Measurements from ENCODE around the gene PTPRM. TPM values are rescaled to one million over a fixed set of nuclear protein-coding genes. Genes with fewer than 3 reads are reported as not detected.

PTPRM gene
- polyA plus RNA-seq, 1 experiment = 81.1 TPM

DNA sequence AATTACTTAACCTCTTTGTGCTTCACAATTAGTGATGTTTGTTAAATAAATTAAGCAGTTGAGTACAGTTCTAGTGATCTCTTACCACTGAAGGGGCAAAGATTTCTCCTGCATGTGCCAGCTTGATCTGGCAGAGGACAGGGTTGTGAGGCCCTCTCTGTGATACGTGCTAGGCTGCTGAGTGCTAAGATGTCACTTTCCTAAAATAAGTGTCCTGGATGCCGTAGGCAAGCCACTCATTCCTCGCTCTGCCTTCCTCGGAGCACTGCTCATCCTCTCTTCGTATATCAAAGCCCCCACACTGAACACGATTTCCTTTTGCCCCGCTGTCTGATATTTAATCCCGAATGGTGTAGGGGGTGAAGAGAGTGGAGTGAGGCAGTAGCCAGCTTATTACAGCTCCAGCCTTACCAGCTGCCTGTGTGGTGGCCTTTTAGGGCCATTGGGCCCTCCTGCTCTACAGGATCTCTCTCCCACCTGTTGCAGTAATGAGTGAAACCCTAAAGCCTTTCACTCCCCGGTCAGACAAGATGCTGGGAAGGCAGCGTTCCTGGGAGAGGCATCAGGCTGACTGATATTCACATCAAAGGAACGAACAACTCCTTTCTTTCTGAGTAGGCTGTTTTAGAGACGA lies 40.5 kb downstream of the PTPRM start:
- Histone ChIP-seq H3K27me3 (ENCODE audit: control insufficient read depth, insufficient read depth, low read length) (no peaks in the 10 kb centered on the region), H3K9me3 (ENCODE audit: control insufficient read depth, insufficient read depth, low read length) (no peaks in the 10 kb centered on the region), H3K27ac (ENCODE audit: low read depth, low read length) (no peak overlapping the region), H3K4me3 (ENCODE audit: low read depth, low read length) (no peak overlapping the region)
- ChIA-PET CTCF (interaction anchor here (1.3 kb wide), 1 partner anchor 13 kb away, joined by 3 read pairs; no protein-coding TSS in a partner anchor), POLR2A (interaction anchor here (1.6 kb wide), 1 partner anchor 40 kb away, joined by 6 read pairs; the partner anchor contains the start of gene PTPRM)
- no peak for DNase-seq (ENCODE audit: low read depth, low spot score)
- TF ChIP-seq CTCF (IDR thresholded peaks at IDR 0.05; ENCODE audit: low read depth, low read length) = no peak

GRCh38 chr18:7608174-7608550 lies 41.0 kb downstream of the PTPRM start:
- no peak overlapping the region for H3K4me3 ChIP-seq (ENCODE audit: low read depth, low read length)
- no peak for TF ChIP-seq CTCF (IDR thresholded peaks at IDR 0.05; ENCODE audit: low read depth, low read length)
- CTCF ChIA-PET = interaction anchor here (1.3 to 1.4 kb wide), 2 partner anchors 14 to 873 kb away, joined by 3 read pairs; no protein-coding TSS in a partner anchor
- POLR2A ChIA-PET = interaction anchor here (1.6 kb wide), 1 partner anchor 41 kb away, joined by 6 read pairs; the partner anchor contains the start of gene PTPRM
- H3K9me3 ChIP-seq (ENCODE audit: control insufficient read depth, insufficient read depth, low read length) = no peaks in the 10 kb centered on the region
- H3K27me3 ChIP-seq (ENCODE audit: control insufficient read depth, insufficient read depth, low read length) = no peaks in the 10 kb centered on the region
- no peak overlapping the region for H3K27ac ChIP-seq (ENCODE audit: low read depth, low read length)
- no peak for DNase-seq (ENCODE audit: low read depth, low spot score)

DNA sequence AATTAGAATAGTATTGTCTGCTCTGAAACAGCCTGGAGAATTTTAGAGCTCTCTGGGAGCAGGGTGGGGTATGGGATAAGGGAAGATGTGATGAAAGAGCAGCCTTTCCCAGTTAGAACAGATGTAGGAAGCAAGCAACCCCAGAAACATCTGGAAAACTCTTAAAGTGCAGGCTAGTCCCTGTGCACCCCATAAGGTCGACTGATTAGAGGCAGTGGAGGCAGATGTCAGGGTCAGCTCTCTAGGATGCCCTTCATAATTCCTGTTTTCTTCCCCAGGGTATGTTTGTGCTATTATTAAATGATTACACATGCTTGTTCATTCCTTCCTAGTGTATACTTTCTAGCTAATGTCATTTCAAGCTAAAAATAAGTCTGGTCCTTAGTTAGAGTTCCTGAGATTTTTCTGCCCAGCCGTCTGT lies 41.7 kb downstream of the PTPRM start:
- no peaks in the 10 kb centered on the region for H3K9me3 ChIP-seq (ENCODE audit: control insufficient read depth, insufficient read depth, low read length)
- no peak for DNase-seq (ENCODE audit: low read depth, low spot score)
- no peaks in the 10 kb centered on the region for H3K27me3 ChIP-seq (ENCODE audit: control insufficient read depth, insufficient read depth, low read length)
- H3K27ac ChIP-seq (ENCODE audit: low read depth, low read length) = peak overlapping the region; percentile 69
- ChIA-PET CTCF (interaction anchor here (1.3 to 1.4 kb wide), 2 partner anchors 14 to 872 kb away, joined by 3 read pairs; no protein-coding TSS in a partner anchor), POLR2A (interaction anchor here (0.9 to 1.6 kb wide), 2 partner anchors 32 to 41 kb away, joined by 3 to 6 read pairs; partner anchors contain the start of gene PTPRM)
- H3K4me3 ChIP-seq (ENCODE audit: low read depth, low read length) = no peak overlapping the region
- no peak for TF ChIP-seq CTCF (IDR thresholded peaks at IDR 0.05; ENCODE audit: low read depth, low read length)

GRCh38 chr18:7609617-7610016 lies 42.5 kb downstream of the PTPRM start:
- CTCF ChIA-PET = interaction anchor here (1.4 kb wide), 1 partner anchor 871 kb away, joined by 3 read pairs; no protein-coding TSS in a partner anchor
- H3K27ac ChIP-seq (ENCODE audit: low read depth, low read length) = no peak overlapping the region
- POLR2A ChIA-PET = no interaction called here
- no peak for TF ChIP-seq CTCF (IDR thresholded peaks at IDR 0.05; ENCODE audit: low read depth, low read length)
- H3K27me3 ChIP-seq (ENCODE audit: control insufficient read depth, insufficient read depth, low read length) = no peaks in the 10 kb centered on the region
- no peak for DNase-seq (ENCODE audit: low read depth, low spot score)
- no peaks in the 10 kb centered on the region for H3K9me3 ChIP-seq (ENCODE audit: control insufficient read depth, insufficient read depth, low read length)
- no peak overlapping the region for H3K4me3 ChIP-seq (ENCODE audit: low read depth, low read length)

- H3K27me3 ChIP-seq (ENCODE audit: control insufficient read depth, insufficient read depth, low read length) = no peaks in the 10 kb centered on the region
- no peaks in the 10 kb centered on the region for H3K9me3 ChIP-seq (ENCODE audit: control insufficient read depth, insufficient read depth, low read length)
- no peak overlapping the region for H3K27ac ChIP-seq (ENCODE audit: low read depth, low read length)
- H3K4me3 ChIP-seq (ENCODE audit: low read depth, low read length) = no peak overlapping the region
- DNase-seq (ENCODE audit: low read depth, low spot score) = no peak
- TF ChIP-seq CTCF (IDR thresholded peaks at IDR 0.05; ENCODE audit: low read depth, low read length) = no peak
- POLR2A ChIA-PET = no interaction called here
- CTCF ChIA-PET = no interaction called here
These were observed 46.9 kb downstream of the PTPRM start for GRCh38 chr18:7614042-7614441.
